ENCODE data around the gene MYO1F. TPM values are rescaled to one million over a fixed set of nuclear protein-coding genes. Genes with fewer than 3 reads are reported as not detected.
"Not testable (repeated sequence)": the region's sequence is repeated elsewhere in the genome, so short reads cannot be mapped to it uniquely, and the experiment has no call there.

MYO1F gene
- total RNA-seq, 1 donor from 2014 or later, result 20.6 TPM

GRCh38 chr19:8564866-8565265, 12.4 kb downstream of the MYO1F start:
- not testable (repeated sequence) for DNase-seq (ENCODE audit: low spot score)

- DNase-seq (ENCODE audit: low spot score), result no peak
Observed at GRCh38 chr19:8561075-8561764, 16.0 kb downstream of the MYO1F start.

GRCh38 chr19:8558325-8558724, 18.9 kb downstream of the MYO1F start:
- no peak for DNase-seq (ENCODE audit: low spot score)

- no peak for DNase-seq (ENCODE audit: low spot score)
Observed at GRCh38 chr19:8557642-8558238, 19.5 kb downstream of the MYO1F start.

GRCh38 chr19:8553729-8554128, 23.5 kb downstream of the MYO1F start:
- not testable (repeated sequence) for DNase-seq (ENCODE audit: low spot score)

- no peak for DNase-seq (ENCODE audit: low spot score)
Observed at GRCh38 chr19:8552810-8553209, 24.4 kb downstream of the MYO1F start.

GRCh38 chr19:8550070-8550469, 27.2 kb downstream of the MYO1F start:
- no peak for DNase-seq (ENCODE audit: low spot score)

GRCh38 chr19:8545743-8546142, 31.5 kb downstream of the MYO1F start:
- DNase-seq (ENCODE audit: low spot score), result no peak

GRCh38 chr19:8544168-8544567, 33.1 kb downstream of the MYO1F start:
- no peak for DNase-seq (ENCODE audit: low spot score)

GRCh38 chr19:8539621-8540149, 37.6 kb downstream of the MYO1F start:
- DNase-seq (ENCODE audit: low spot score), result no peak

- no peak for DNase-seq (ENCODE audit: low spot score)
Observed at GRCh38 chr19:8537099-8537498, 40.1 kb downstream of the MYO1F start.

GRCh38 chr19:8536282-8536681, 41.0 kb downstream of the MYO1F start:
- no peak for DNase-seq (ENCODE audit: low spot score)

GRCh38 chr19:8532225-8532624, 45.0 kb downstream of the MYO1F start:
- DNase-seq (ENCODE audit: low spot score), result no peak

- DNase-seq (ENCODE audit: low spot score), result no peak
Observed at GRCh38 chr19:8531470-8531869, 45.8 kb downstream of the MYO1F start.

- no peak for DNase-seq (ENCODE audit: low spot score)
Observed at GRCh38 chr19:8530061-8530679, 47.1 kb downstream of the MYO1F start.

GRCh38 chr19:8529369-8530006, 47.8 kb downstream of the MYO1F start:
- DNase-seq (ENCODE audit: low spot score), result no peak

GRCh38 chr19:8528500-8528899, 48.7 kb downstream of the MYO1F start:
- no peak for DNase-seq (ENCODE audit: low spot score)

GRCh38 chr19:8526345-8527091, 50.7 kb downstream of the MYO1F start:
- peak; percentile 94 for DNase-seq (ENCODE audit: low spot score)

- no peak for DNase-seq (ENCODE audit: low spot score)
Observed at GRCh38 chr19:8525401-8525684, 51.9 kb downstream of the MYO1F start.

GRCh38 chr19:8519388-8519787, 57.9 kb downstream of the MYO1F start:
- no peak for DNase-seq (ENCODE audit: low spot score)

GRCh38 chr19:8518536-8518935, 58.7 kb downstream of the MYO1F start:
- no peak for DNase-seq (ENCODE audit: low spot score)

Data from ureter (tissue), 1 donor.